Measurements from ENCODE around the gene PRKCQ. TPM values are rescaled to one million over a fixed set of nuclear protein-coding genes. Genes with fewer than 3 reads are reported as not detected.

PRKCQ gene
- total and polyA plus RNA-seq, 2 of the 4 experiments (the other 2 are of a cell fraction) = under 0.01 to 0.03 TPM

- Histone ChIP-seq H3K9ac (ENCODE audit: low read depth, low read length) (no peak overlapping the region), H3K56ac (ENCODE audit: extremely low read depth, insufficient read depth, low read length) (no peak overlapping the region)
Measured at GRCh38 chr10:6574664-6575176, 5.4 kb downstream of the PRKCQ start.

More at GRCh38 chr10:6574664-6575176, 5.4 kb downstream of the PRKCQ start:
- WGBS, 2 experiments (ENCODE audit: extremely low coverage in 2 of 2, insufficient read length in 1 of 2) = no CpG with 5 or more reads among the region's 2 CpGs
- no peak overlapping the region for H2BK120ac ChIP-seq (ENCODE audit: low read depth, low read length)
- no peaks in the 10 kb centered on the region for H3K36me3 ChIP-seq (ENCODE audit: control insufficient read depth, insufficient read depth, low read length)
- H4K91ac ChIP-seq (ENCODE audit: insufficient read depth, low read depth, low read length) = no peak overlapping the region
- H3K9me1 ChIP-seq (ENCODE audit: insufficient read depth, low read length) = no peaks in the 10 kb centered on the region; the same call in 1 of the 2 replicates
- no peak overlapping the region for H2AFZ ChIP-seq (replicated peaks; ENCODE audit: low read length, poor library complexity)
- no peak overlapping the region for H3K4ac ChIP-seq (ENCODE audit: low read depth, low read length)
- H3K27me3 ChIP-seq (ENCODE audit: control insufficient read depth, insufficient read depth, low read length) = peaks cover 19% of the 10 kb centered on the region
- no peak overlapping the region for H3K23ac ChIP-seq (ENCODE audit: low read depth, low read length)
- no peak overlapping the region for H2BK20ac ChIP-seq (ENCODE audit: low read depth, low read length)
- dilution Hi-C loops (cut with HindIII; ENCODE audit: low sequenced_read_pairs, unreplicated experiment) (no loop called here), intact Hi-C loops (cut with micrococcal nuclease) (no loop called here), in situ Hi-C loops (cut with MboI; ENCODE audit: low sequenced_read_pairs) (no loop called here)
- H3K18ac ChIP-seq (ENCODE audit: low read depth, low read length) = no peak overlapping the region
- POLR2A ChIA-PET (ENCODE audit: unreplicated experiment) = no interaction called here
- no peak overlapping the region for H4K5ac ChIP-seq (ENCODE audit: low read depth, low read length)
- no peaks in the 10 kb centered on the region for H3K9me3 ChIP-seq (ENCODE audit: control insufficient read depth, insufficient read depth, low read length)
- no peak overlapping the region for H2AK5ac ChIP-seq (ENCODE audit: low read depth, low read length)
- no peak overlapping the region for H3K4me3 ChIP-seq (ENCODE audit: insufficient read depth, low read depth, low read length)
- no peak overlapping the region for H2BK15ac ChIP-seq (ENCODE audit: low read depth, low read length)
- BruUV-seq (replicated peaks) = no TSS peak
- no peak overlapping the region for H3K14ac ChIP-seq (replicated peaks; ENCODE audit: low read depth, low read length)
- H2BK5ac ChIP-seq (ENCODE audit: low read depth, low read length, poor library complexity, severe bottlenecking) = no peak overlapping the region
- no peaks in the 10 kb centered on the region for H4K20me1 ChIP-seq (ENCODE audit: insufficient read depth, low read length)
- no peaks in the 10 kb centered on the region for H3K79me1 ChIP-seq (ENCODE audit: low read depth in 1 of 2, low read length in 2 of 2)
- H3K27ac ChIP-seq (ENCODE audit: insufficient read depth, low read length) = no peak overlapping the region
- no peak overlapping the region for H4K8ac ChIP-seq (ENCODE audit: low read depth in 2 of 2, low read length in 2 of 2)
- ATAC-seq (ENCODE audit: low read depth) = no peak
- no peaks in the 10 kb centered on the region for H3K4me1 ChIP-seq (ENCODE audit: control insufficient read depth, insufficient read depth, low read length)
- DNase-seq = no peak
- no peak overlapping the region for H2AK9ac ChIP-seq (replicated peaks; ENCODE audit: low read depth, low read length, poor library complexity)
- TF ChIP-seq RFX5 (IDR thresholded peaks at IDR 0.05; ENCODE audit: low read depth, low read length) = no peak
- TF ChIP-seq RCOR1 (IDR thresholded peaks at IDR 0.05; ENCODE audit: insufficient replicate concordance, low read length) = no peak
- no peak for TF ChIP-seq SMC3 (IDR thresholded peaks at IDR 0.05; ENCODE audit: low read depth, low read length)
- CTCF ChIA-PET = no interaction called here
- H3K4me2 ChIP-seq (ENCODE audit: low read depth, low read length) = no peak overlapping the region
